Chondrocyte (in vitro differentiated cells): Measurements from ENCODE around the gene UNC13D. TPM values are rescaled to one million over a fixed set of nuclear protein-coding genes. Genes with fewer than 3 reads are reported as not detected.

Experiments used
- DNase-seq: peaks from one replicate; pipeline ENCODE4 v3.0.0; 2021; ENCODE audit warnings: mixed read lengths, low spot score
- H3K27ac Mint-ChIP-seq: one replicate; pipeline ENCODE4 v1.8.0; 2021; ENCODE audit warnings: mild to moderate bottlenecking, moderate library complexity, mixed read lengths; ENCODE audit not compliant: unreplicated experiment
- H3K27me3 Mint-ChIP-seq: 2 replicates; pipeline ENCODE4 v1.8.0; 2021; ENCODE audit warnings: low read depth, mixed read lengths
- H3K36me3 Mint-ChIP-seq: 2 replicates; pipeline ENCODE4 v1.8.0; 2021; ENCODE audit warnings: low read depth, mixed read lengths
- H3K4me1 Mint-ChIP-seq: 2 replicates; pipeline ENCODE4 v1.8.0; 2021; ENCODE audit warnings: low read depth, mild to moderate bottlenecking, mixed read lengths
- H3K4me3 Mint-ChIP-seq: one replicate; pipeline ENCODE4 v1.8.0; 2021; ENCODE audit warnings: mild to moderate bottlenecking, moderate library complexity, mixed read lengths; ENCODE audit not compliant: unreplicated experiment
- H3K9me3 Mint-ChIP-seq: 2 replicates; pipeline ENCODE4 v1.8.0; 2021; ENCODE audit warnings: low read depth, mixed read lengths
- total RNA-seq: library from RNA; stranded (reverse); gene quantifications from 3 replicates; pipeline ENCODE4 v1.2.1, GENCODE V29; 2021
- TF ChIP-seq, protein P1 (sequence below): fragments of 200-600 bp; sonication (generic); IDR thresholded peaks from 2 replicates; pipeline ENCODE4 v1.5.0; 2021; ENCODE audit warnings: antibody characterized with exemption, mild to moderate bottlenecking, moderate library complexity

The UNC13D gene
- total RNA-seq, 1 donor from 2014 or later = 1.5 TPM

DNA sequence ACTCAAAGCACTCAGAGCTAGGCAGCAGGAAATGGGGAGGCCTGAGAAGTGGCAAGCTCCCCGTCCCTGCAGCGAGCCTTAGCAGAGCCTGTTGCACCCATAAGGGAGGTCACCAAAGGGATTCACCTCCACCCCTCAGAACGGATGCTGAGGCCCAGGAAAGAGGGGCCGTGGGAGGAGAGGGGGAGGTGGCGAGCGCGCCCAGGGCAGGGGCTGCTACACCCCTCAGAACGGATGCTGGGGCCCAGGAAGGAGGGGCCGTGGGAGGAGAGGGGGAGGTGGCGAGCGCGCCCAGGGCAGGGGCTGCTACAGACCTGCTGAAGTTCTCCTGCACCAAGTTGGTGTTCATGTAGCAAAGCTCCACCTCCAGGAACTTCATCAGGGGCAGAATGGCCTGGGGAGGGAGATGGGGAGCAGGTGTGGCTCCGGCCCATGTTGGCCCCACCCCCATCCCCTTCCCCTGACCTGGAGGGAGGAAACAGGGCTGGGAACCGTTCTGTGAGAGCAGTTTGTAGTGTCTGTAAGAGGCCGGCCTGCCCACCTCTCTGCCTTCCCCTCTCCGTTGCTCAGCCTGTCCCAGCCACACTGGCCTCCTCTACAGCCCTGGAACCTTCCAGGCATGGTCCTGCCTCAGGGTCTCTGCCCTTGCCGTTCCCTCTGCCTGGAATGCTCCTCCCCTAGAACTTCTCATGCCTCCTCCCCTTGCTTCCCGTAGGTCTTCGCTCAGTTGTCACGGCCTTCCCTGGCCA is 11.4 kb downstream of the UNC13D start:
- Mint-ChIP-seq H3K27me3 (no peaks in the 10 kb centered on the region), H3K9me3 (no peaks in the 10 kb centered on the region), H3K4me1 (peaks cover 6% of the 10 kb centered on the region), H3K36me3 (no peaks in the 10 kb centered on the region), H3K27ac (no peak overlapping the region), H3K4me3 (no peak overlapping the region)
- TF ChIP-seq, protein P1, sequence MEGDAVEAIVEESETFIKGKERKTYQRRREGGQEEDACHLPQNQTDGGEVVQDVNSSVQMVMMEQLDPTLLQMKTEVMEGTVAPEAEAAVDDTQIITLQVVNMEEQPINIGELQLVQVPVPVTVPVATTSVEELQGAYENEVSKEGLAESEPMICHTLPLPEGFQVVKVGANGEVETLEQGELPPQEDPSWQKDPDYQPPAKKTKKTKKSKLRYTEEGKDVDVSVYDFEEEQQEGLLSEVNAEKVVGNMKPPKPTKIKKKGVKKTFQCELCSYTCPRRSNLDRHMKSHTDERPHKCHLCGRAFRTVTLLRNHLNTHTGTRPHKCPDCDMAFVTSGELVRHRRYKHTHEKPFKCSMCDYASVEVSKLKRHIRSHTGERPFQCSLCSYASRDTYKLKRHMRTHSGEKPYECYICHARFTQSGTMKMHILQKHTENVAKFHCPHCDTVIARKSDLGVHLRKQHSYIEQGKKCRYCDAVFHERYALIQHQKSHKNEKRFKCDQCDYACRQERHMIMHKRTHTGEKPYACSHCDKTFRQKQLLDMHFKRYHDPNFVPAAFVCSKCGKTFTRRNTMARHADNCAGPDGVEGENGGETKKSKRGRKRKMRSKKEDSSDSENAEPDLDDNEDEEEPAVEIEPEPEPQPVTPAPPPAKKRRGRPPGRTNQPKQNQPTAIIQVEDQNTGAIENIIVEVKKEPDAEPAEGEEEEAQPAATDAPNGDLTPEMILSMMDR = no peak
- DNase-seq = no peak

DNA sequence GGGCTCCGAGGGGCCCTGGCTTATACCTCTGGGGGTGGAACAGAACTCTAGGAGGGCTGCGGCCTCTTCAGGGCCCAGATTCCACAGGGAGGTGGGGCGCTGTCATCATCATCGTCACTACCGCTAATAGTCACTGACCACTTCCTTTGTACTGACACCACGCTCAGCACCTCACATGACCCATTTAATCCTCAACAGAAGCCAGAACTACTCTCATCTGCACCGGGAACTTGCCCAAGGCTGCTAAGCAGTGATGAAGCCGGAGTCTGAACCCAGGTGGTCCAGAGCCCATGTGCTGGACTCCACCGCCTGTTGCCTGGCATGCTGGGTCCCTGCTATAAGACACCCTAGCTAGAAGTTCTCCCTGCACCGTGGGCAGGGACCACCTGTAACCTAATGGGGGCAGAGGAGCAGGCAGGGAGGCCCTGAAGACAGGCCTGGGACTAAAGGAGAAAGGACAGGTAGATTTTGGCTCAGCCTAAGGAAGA is 12.0 kb downstream of the UNC13D start:
- no peak overlapping the region for H3K27ac Mint-ChIP-seq
- TF ChIP-seq, protein P1 = no peak
- H3K36me3 Mint-ChIP-seq = no peaks in the 10 kb centered on the region
- no peak for DNase-seq
- peaks cover 12% of the 10 kb centered on the region for H3K4me1 Mint-ChIP-seq
- H3K9me3 Mint-ChIP-seq = no peaks in the 10 kb centered on the region
- H3K27me3 Mint-ChIP-seq = no peaks in the 10 kb centered on the region
- H3K4me3 Mint-ChIP-seq = no peak overlapping the region

DNA sequence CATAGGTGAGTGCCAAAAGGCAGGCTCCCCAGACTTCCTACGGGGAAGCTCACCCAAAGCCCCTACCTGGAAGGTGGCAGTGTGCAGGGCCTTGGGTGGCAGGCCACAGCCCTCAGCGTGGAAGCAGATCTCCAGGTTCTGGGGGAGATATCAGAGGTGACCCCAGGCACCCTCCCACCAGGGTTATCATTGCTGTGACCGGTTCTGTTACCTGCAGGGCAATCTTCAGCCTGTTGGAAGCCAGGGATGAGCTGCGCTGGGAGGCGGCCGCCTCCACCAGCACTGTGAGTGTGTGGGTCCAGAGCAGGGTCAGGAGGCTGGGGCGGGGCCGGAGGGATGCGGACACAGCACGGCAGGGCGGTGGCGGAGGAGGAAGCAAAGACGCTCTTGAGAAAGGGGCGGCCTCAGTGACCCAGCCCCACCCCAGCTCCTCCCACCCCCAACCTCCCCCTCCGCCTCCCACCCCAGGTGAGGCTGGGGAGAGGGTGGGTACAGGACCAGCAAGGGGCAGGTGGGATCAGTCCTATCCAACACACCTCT is 13.1 kb downstream of the UNC13D start:
- TF ChIP-seq, protein P1 = no peak
- Mint-ChIP-seq H3K9me3 (no peaks in the 10 kb centered on the region), H3K27ac (no peak overlapping the region), H3K4me1 (peaks cover 18% of the 10 kb centered on the region), H3K36me3 (no peaks in the 10 kb centered on the region), H3K27me3 (no peaks in the 10 kb centered on the region), H3K4me3 (no peak overlapping the region)
- no peak for DNase-seq

DNA sequence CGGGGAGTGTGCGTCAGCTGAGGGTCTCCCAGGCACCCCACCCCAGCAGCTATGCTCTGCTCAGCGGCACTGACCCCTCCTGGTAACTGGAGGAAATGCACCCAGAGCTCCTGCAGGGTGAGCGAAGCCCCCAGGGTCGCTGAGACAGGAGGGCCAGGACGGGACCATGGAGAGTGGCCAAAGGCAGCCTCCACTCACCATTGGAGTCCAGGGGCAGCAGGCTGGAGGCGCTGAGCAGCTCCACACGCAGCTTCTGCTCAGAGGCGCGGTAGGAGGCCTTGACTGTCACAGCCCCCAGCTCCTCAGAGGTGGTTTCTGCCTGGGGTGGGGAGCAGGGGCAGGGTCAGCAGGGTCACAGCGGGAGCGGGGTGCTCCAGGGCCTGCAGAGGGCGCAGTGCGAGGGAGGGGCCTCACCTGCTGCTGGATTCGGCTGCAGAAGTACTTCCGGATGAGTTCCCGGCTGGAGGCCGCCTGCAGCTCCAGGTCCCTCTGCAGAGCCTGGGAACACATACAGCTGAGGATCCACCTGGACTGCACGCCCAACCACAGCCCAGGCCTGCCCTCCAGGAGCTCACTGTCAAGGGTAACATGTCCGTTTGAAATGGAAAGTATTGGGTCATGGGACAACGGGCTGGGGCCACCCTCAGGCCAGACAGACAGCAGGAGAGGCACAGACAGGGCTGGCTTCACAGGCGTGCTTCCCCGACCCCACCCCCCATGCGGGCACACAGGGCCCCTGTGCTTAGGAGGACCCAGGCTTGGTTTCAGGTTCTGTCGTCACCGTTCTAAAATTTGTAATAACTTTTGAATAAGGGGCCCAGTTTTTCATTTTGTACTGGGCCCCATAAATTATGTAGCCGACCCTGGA is 13.8 kb downstream of the UNC13D start:
- Mint-ChIP-seq H3K4me1 (peaks cover 19% of the 10 kb centered on the region), H3K9me3 (no peaks in the 10 kb centered on the region), H3K27ac (no peak overlapping the region), H3K36me3 (no peaks in the 10 kb centered on the region), H3K27me3 (no peaks in the 10 kb centered on the region), H3K4me3 (no peak overlapping the region)
- TF ChIP-seq, protein P1 = peak; percentile 77
- no peak for DNase-seq

DNA sequence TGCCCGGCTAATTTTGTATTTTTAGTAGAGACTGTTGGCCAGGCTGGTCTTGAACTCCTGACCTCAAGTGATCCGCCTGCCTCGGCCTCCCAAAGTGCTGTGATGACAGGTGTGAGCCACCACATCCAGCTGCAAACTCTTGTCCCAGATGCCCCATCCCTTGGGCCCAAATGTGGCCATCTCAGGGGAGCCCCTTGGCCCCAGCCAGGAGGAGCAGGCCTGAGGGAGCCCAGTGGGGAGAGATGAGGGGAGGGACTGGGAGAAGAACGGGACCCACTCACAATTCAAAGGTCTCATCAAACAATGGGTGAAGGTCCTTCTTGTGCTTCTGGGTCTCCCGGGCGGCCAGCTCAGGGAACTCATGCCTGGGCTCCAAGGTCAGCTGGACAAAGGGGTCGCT is 14.5 kb downstream of the UNC13D start:
- no peaks in the 10 kb centered on the region for H3K9me3 Mint-ChIP-seq
- no peaks in the 10 kb centered on the region for H3K27me3 Mint-ChIP-seq
- no peak for DNase-seq
- H3K4me1 Mint-ChIP-seq = peaks cover 22% of the 10 kb centered on the region
- no peak overlapping the region for H3K4me3 Mint-ChIP-seq
- no peak overlapping the region for H3K27ac Mint-ChIP-seq
- TF ChIP-seq, protein P1 = no peak
- no peaks in the 10 kb centered on the region for H3K36me3 Mint-ChIP-seq
